Right lobe of liver (tissue), 6 donors: Measurements from ENCODE around the gene FER. TPM values are rescaled to one million over a fixed set of nuclear protein-coding genes. Genes with fewer than 3 reads are reported as not detected.

ENCODE experiments used
- ATAC-seq, 4 donors: fragments of 200-7000 bp; cut with Tn5 transposase; one replicate each; pipeline ENCODE4 v1.9.1; 2020; ENCODE audit warnings: mild to moderate bottlenecking in 4 of 4, moderate library complexity in 4 of 4
- DNase-seq, 3 donors: peaks; one replicate each; pipeline ENCODE4 v3.0.0-alpha.2; 2020
- H3K27ac ChIP-seq, 3 donors: fragments of 200-600 bp; one replicate each; pipeline ENCODE4 v1.8.0; 2022
- H3K27me3 ChIP-seq, 2 donors: fragments of 200-600 bp; one replicate each; pipeline ENCODE4 v1.8.0; 2022
- H3K36me3 ChIP-seq, 4 donors: fragments of 200-600 bp; sonication (generic) in 1 of 4; one replicate each; pipeline versions ENCODE4 v1.5.1 to v1.8.0; 2017 to 2022; ENCODE audit warnings: control low read depth in 1 of 4
- H3K4me1 ChIP-seq, 4 donors: fragments of 200-600 bp; sonication (generic) in 1 of 4; one replicate each; pipeline versions ENCODE4 v1.5.1 to v1.8.0; 2017 to 2022; ENCODE audit warnings: control low read depth in 1 of 4
- H3K4me3 ChIP-seq, 3 donors: fragments of 200-600 bp; one replicate each; pipeline ENCODE4 v1.8.0; 2022
- H3K9me3 ChIP-seq, 4 donors: fragments of 200-600 bp; sonication (generic) in 1 of 4; one replicate each; pipeline versions ENCODE4 v1.5.1 to v1.8.0; 2017 to 2022; ENCODE audit warnings: control low read depth in 1 of 4
- CTCF ChIP-seq, 4 donors: fragments of 200-600 bp in 3 of 4; fragments of 450-650 bp in 1 of 4; IDR thresholded peaks; one replicate each; pipeline versions ENCODE4 v1.5.1 to v1.8.0; 2016 to 2022; ENCODE audit warnings: antibody characterized with exemption in 4 of 4, mild to moderate bottlenecking in 2 of 4
- POLR2A ChIP-seq: fragments of 450-650 bp; IDR thresholded peaks from one replicate; pipeline ENCODE4 v1.6.1; 2017; ENCODE audit warnings: antibody characterized with exemption, mild to moderate bottlenecking
- WGBS: methylation state at CpG from one replicate; pipeline ENCODE4 v1.1.6; 2018; ENCODE audit warnings: low coverage, low lambda C conversion rate; ENCODE audit not compliant: insufficient coverage; ENCODE audit errors: missing lambda C conversion rate; 5-methylcytosine and 5-hydroxymethylcytosine counted together
- intact Hi-C, 2 donors: fragments of 100-400 bp; cut with DNase I; formaldehyde crosslinking; loops; one replicate each; pipeline versions ENCODE4 v1.11.2 to v1.14.1; 2022
- total RNA-seq, 6 experiments: library from RNA; depleted of rRNA in 2 of 6; stranded (reverse); fragments of >200 nt in 2 of 6; fragmentation: NEBNext Ultra II Directional in 3 of 6; extraction: Animal tissue kit (Norgen Biotek cat#: 25700) in 3 of 6; gene quantifications; one replicate each; pipeline versions ENCODE4 v1.1.0 to v1.2.4, GENCODE V29; 2016 to 2023
- donor health status: DM: no; HTN: yes; CAD: no.
- donor health status: DM: no; HTN: no; CAD: no.
- donor health status: DM: no; HTN: no; CAD: no.
- donor health status: DM: no; HTN: yes; CAD: no.
- donor health status: DM: no; HTN: yes; CAD: no.

The FER gene
- total RNA-seq, 6 experiments from 2014 or later: 2.6 to 10.9 (median 5.0) TPM

DNA sequence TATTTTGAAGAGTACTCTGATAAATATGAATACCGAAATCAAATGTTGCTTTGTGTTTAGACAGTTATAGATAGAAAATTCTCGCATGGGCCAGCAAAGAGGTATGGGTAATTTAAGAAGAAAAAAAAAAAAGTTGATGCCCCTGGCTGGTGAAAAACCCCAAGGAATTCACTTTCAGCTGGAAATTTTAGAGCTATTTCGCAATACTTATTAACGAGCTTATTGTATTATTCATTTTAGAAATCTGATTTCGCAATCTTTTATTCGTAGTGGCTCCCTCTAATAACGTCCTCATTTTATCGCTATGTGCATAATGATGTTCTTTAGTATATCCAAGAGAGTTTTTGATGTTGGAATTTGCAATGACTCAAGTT is 18.5 kb upstream of the FER start:
- Histone ChIP-seq H3K27ac (no peak overlapping the region), H3K9me3 (no peaks in the 10 kb centered on the region), H3K27me3 (no peaks in the 10 kb centered on the region), H3K4me1 (peaks cover 0 to 3% (median 0%) of the 10 kb centered on the region in 4 donors), H3K4me3 (peak overlapping the region in 1 of 3 donors; percentile 1), H3K36me3 (no peaks in the 10 kb centered on the region)
- ATAC-seq (no peak), DNase-seq (no peak)
- intact Hi-C loops: no loop called here
- TF ChIP-seq CTCF (IDR thresholded peaks at IDR 0.05) (no peak), POLR2A (no peak)
- WGBS: 60% methylated on average over 8 of the region's 8 CpGs

DNA sequence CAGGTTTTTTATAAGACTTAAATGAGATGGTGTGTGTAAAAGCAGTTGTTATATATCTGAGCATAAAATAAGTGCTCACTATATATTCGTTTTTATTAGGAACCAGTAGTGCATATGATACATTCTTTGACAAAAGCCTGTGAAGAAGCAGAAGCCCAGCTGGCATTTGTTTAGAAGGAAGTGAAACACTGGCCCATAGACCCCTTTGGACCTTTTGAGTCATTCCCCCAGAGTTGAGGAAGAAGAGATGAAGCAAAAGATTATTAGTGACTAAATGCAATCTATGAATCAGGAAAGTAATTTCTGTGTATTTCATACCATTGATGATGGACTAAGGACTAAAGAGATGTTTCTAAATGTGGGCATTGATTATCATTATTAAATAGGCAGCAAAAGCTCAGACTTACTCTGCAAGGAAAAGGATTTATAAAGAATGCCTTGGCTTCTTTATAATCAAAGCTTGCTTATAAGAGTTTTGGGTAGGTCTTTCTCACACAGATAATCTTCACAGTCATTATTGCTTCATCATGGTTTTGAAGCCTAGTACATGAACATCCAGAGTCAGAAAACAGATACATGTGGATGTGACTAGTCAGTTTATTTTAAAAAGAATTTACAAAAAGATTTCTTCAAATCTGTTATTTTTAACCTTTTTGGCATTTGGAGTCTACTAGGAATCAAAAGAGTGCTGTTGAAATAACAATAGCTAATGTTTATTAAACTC is 16.9 kb upstream of the FER start:
- intact Hi-C loops: no loop called here
- ATAC-seq (no peak), DNase-seq (no peak)
- no peaks in the 10 kb centered on the region for H3K9me3 ChIP-seq
- no peak overlapping the region for H3K4me3 ChIP-seq
- 47% methylated on average over 1 of the region's 1 CpG for WGBS
- no peaks in the 10 kb centered on the region for H3K27me3 ChIP-seq
- H3K36me3 ChIP-seq: no peaks in the 10 kb centered on the region
- H3K27ac ChIP-seq: no peak overlapping the region
- TF ChIP-seq CTCF (IDR thresholded peaks at IDR 0.05) (no peak), POLR2A (no peak)
- peaks cover 0 to 3% (median 0%) of the 10 kb centered on the region in 4 donors for H3K4me1 ChIP-seq

- Histone ChIP-seq H3K4me1 (no peaks in the 10 kb centered on the region), H3K27me3 (no peaks in the 10 kb centered on the region), H3K4me3 (no peak overlapping the region), H3K9me3 (no peaks in the 10 kb centered on the region), H3K36me3 (no peaks in the 10 kb centered on the region), H3K27ac (no peak overlapping the region)
- TF ChIP-seq CTCF (IDR thresholded peaks at IDR 0.05): no peak
- no peak for TF ChIP-seq POLR2A
- WGBS: 56% methylated on average over 5 of the region's 5 CpGs
- ATAC-seq (no peak), DNase-seq (no peak)
- intact Hi-C loops: no loop called here
These were observed 11.9 kb upstream of the FER start for GRCh38 chr5:108735790-108736189.

DNA sequence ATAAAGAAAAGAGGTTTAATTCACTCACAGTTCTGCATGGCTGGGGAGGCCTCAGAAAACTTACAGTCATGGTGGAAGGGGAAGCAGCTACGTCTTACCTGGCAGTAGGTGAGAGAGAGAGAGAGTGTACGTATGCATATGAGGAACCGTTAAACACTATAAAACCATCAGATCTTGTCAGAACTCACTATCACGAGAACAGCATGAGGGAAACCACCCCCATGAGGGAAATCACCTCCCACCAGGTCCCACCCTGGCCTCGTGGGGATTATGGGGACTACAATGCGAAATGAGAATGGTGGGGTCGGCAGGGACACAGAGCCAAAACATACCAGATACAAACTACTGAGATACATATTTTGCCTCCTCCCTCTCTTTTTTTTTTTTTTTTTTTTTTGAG is 10.8 kb upstream of the FER start:
- TF ChIP-seq POLR2A (no peak), CTCF (IDR thresholded peaks at IDR 0.05) (no peak)
- intact Hi-C loops: no loop called here
- Histone ChIP-seq H3K36me3 (no peaks in the 10 kb centered on the region), H3K27ac (no peak overlapping the region), H3K9me3 (no peaks in the 10 kb centered on the region), H3K4me1 (no peaks in the 10 kb centered on the region), H3K4me3 (no peak overlapping the region), H3K27me3 (no peaks in the 10 kb centered on the region)
- ATAC-seq: no peak
- WGBS: 84% methylated on average over 7 of the region's 7 CpGs
- no peak for DNase-seq
